ENCODE results near the gene CARD16.
"Not testable (repeated sequence)": the region's sequence is repeated elsewhere in the genome, so short reads cannot be mapped to it uniquely, and the experiment has no call there.

- TF ChIP-seq POLR2A, CTCF (IDR thresholded peaks at IDR 0.05): not testable (repeated sequence)
These were observed 18.3 kb upstream of the CARD16 start for GRCh38 chr11:105063245-105063941.

Measured in sigmoid colon (tissue), 3 donors.